Gastroesophageal sphincter (tissue), 4 donors: Measurements from ENCODE around the gene SOX6. TPM values are rescaled to one million over a fixed set of nuclear protein-coding genes. Genes with fewer than 3 reads are reported as not detected.
A peak's percentile ranks its signal among the peaks of the same experiment; 100 is the strongest.

Experiments used
- ATAC-seq: fragments of 150-250 bp; one replicate; pipeline ENCODE4 v1.9.1; 2016; ENCODE audit warnings: mild to moderate bottlenecking, moderate library complexity
- H3K27ac ChIP-seq, 4 donors: fragments of 200-600 bp; sonication (generic) in 3 of 4; 1 replicate in 3 of 4; 2 replicates in 1 of 4; pipeline ENCODE4 v1.5.1; 2016 to 2019
- H3K27me3 ChIP-seq: fragments of 200-600 bp; sonication (generic); one replicate; pipeline ENCODE4 v1.5.1; 2019
- H3K36me3 ChIP-seq, 2 donors: fragments of 200-600 bp; sonication (generic); one replicate each; pipeline ENCODE4 v1.5.1; 2019; ENCODE audit warnings: control low read depth in 1 of 2
- H3K4me1 ChIP-seq, 3 donors: fragments of 200-600 bp; sonication (generic); 1 replicate in 2 of 3; 2 replicates in 1 of 3; pipeline ENCODE4 v1.5.1; 2016 to 2019; ENCODE audit warnings: control low read depth in 2 of 3
- H3K4me3 ChIP-seq, 2 donors: fragments of 200-600 bp; sonication (generic); one replicate each; pipeline ENCODE4 v1.5.1; 2019; ENCODE audit warnings: mild to moderate bottlenecking in 1 of 2, moderate library complexity in 1 of 2
- H3K9me3 ChIP-seq, 3 donors: fragments of 200-600 bp; sonication (generic); one replicate each; pipeline ENCODE4 v1.5.1; 2017 to 2019; ENCODE audit warnings: control low read depth in 2 of 3
- CTCF ChIP-seq, 4 experiments: fragments of 200-600 bp in 2 of 4; fragments of 450-650 bp in 2 of 4; sonication (generic) in 1 of 4; IDR thresholded peaks; one replicate each; pipeline ENCODE4 v1.5.1; 2017 to 2019; ENCODE audit warnings: antibody characterized with exemption in 4 of 4, mild to moderate bottlenecking in 2 of 4, moderate library complexity in 2 of 4
- EP300 ChIP-seq: sonication (generic); formaldehyde crosslinking; IDR thresholded peaks from one replicate; pipeline ENCODE4 v1.6.1; 2017; ENCODE audit warnings: antibody characterized with exemption, mild to moderate bottlenecking
- POLR2A ChIP-seq, 2 donors: fragments of 450-650 bp; IDR thresholded peaks; one replicate each; pipeline ENCODE4 v1.6.1; 2017; ENCODE audit warnings: antibody characterized with exemption in 2 of 2, mild to moderate bottlenecking in 2 of 2, moderate library complexity in 1 of 2
- POLR2AphosphoS5 ChIP-seq: sonication (generic); formaldehyde crosslinking; IDR thresholded peaks from one replicate; pipeline ENCODE4 v1.6.1; 2017; ENCODE audit warnings: antibody characterized with exemption
- WGBS, 2 donors: methylation state at CpG; one replicate each; pipeline ENCODE4 v1.1.5; 2018; ENCODE audit warnings: low coverage in 1 of 2; 5-methylcytosine and 5-hydroxymethylcytosine counted together
- total RNA-seq, 4 donors: library from RNA; depleted of rRNA; stranded (reverse); fragments of >200 nt; gene quantifications; one replicate each; pipeline ENCODE4 v1.1.0, GENCODE V29; 2016

Gene SOX6
- total RNA-seq, 4 donors from 2014 or later: 1.2 to 21.9 (median 6.5) TPM

GRCh38 chr11:16177688-16178087 lies 178.7 kb downstream of the SOX6 start:
- Histone ChIP-seq H3K9me3 (no peaks in the 10 kb centered on the region), H3K27ac (no peak overlapping the region), H3K27me3 (no peaks in the 10 kb centered on the region), H3K4me3 (no peak overlapping the region), H3K4me1 (no peaks in the 10 kb centered on the region), H3K36me3 (no peaks in the 10 kb centered on the region)
- 70 to 94% methylated on average over 2 to 3 of the region's 3 CpGs for WGBS, 2 donors
- TF ChIP-seq POLR2A (IDR thresholded peaks at IDR 0.05): no peak
- TF ChIP-seq EP300: no peak
- TF ChIP-seq POLR2AphosphoS5: no peak
- no peak for TF ChIP-seq CTCF (IDR thresholded peaks at IDR 0.05)
- ATAC-seq: no peak

- Histone ChIP-seq H3K27me3 (no peaks in the 10 kb centered on the region), H3K27ac (no peak overlapping the region), H3K36me3 (no peaks in the 10 kb centered on the region), H3K4me3 (no peak overlapping the region), H3K4me1 (no peaks in the 10 kb centered on the region), H3K9me3 (no peaks in the 10 kb centered on the region)
- TF ChIP-seq POLR2A (IDR thresholded peaks at IDR 0.05): no peak
- no peak for TF ChIP-seq EP300
- TF ChIP-seq CTCF (IDR thresholded peaks at IDR 0.05): no peak
- no peak for TF ChIP-seq POLR2AphosphoS5
- no peak for ATAC-seq
These were observed 182.5 kb downstream of the SOX6 start for GRCh38 chr11:16173798-16174197.

GRCh38 chr11:16171882-16172281 lies 184.5 kb downstream of the SOX6 start:
- 83 to 92% methylated on average over 2 of the region's 2 CpGs for WGBS, 2 donors
- no peak for ATAC-seq
- H3K4me1 ChIP-seq: no peaks in the 10 kb centered on the region
- no peak overlapping the region for H3K4me3 ChIP-seq
- no peaks in the 10 kb centered on the region for H3K27me3 ChIP-seq
- no peak for TF ChIP-seq POLR2A (IDR thresholded peaks at IDR 0.05)
- no peak for TF ChIP-seq POLR2AphosphoS5
- no peak for TF ChIP-seq CTCF (IDR thresholded peaks at IDR 0.05)
- TF ChIP-seq EP300: no peak
- no peaks in the 10 kb centered on the region for H3K9me3 ChIP-seq
- H3K27ac ChIP-seq: no peak overlapping the region
- no peaks in the 10 kb centered on the region for H3K36me3 ChIP-seq

GRCh38 chr11:16169956-16170847 lies 186.1 kb downstream of the SOX6 start:
- Histone ChIP-seq H3K36me3 (no peaks in the 10 kb centered on the region), H3K27ac (no peak overlapping the region), H3K4me3 (no peak overlapping the region), H3K4me1 (no peaks in the 10 kb centered on the region), H3K27me3 (no peaks in the 10 kb centered on the region), H3K9me3 (no peaks in the 10 kb centered on the region)
- TF ChIP-seq CTCF (IDR thresholded peaks at IDR 0.05) (no peak), POLR2A (IDR thresholded peaks at IDR 0.05) (no peak), EP300 (no peak)
- 61 to 67% methylated on average over 7 of the region's 7 CpGs for WGBS, 2 donors
- no peak for ATAC-seq

- no peaks in the 10 kb centered on the region for H3K4me1 ChIP-seq
- H3K27me3 ChIP-seq: no peaks in the 10 kb centered on the region
- H3K4me3 ChIP-seq: no peak overlapping the region
- TF ChIP-seq CTCF (IDR thresholded peaks at IDR 0.05) (peak in 1 of 4 experiments; percentile 6), EP300 (no peak)
- H3K27ac ChIP-seq: no peak overlapping the region
- no peaks in the 10 kb centered on the region for H3K36me3 ChIP-seq
- H3K9me3 ChIP-seq: no peaks in the 10 kb centered on the region
- ATAC-seq: no peak
These were observed 186.8 kb downstream of the SOX6 start for GRCh38 chr11:16169541-16169940.
